Activated CD8-positive, alpha-beta memory T cell treated with anti-CD3 and anti-CD28 coated beads for 36 hours (primary cell): ENCODE data around the gene HDAC1. TPM values are rescaled to one million over a fixed set of nuclear protein-coding genes. Genes with fewer than 3 reads are reported as not detected.
"Not testable (repeated sequence)": the region's sequence is repeated elsewhere in the genome, so short reads cannot be mapped to it uniquely, and the experiment has no call there.

ENCODE experiments used
- CTCF ChIA-PET: fragments of 350-600 bp; sonication (Branson Sonifier 250); formaldehyde crosslinking; loops from one replicate; lab custom pipeline; 2021; ENCODE audit warnings: antibody characterized with exemption; lab: Charles Lee
- POLR2A ChIA-PET: fragments of 350-600 bp; sonication (Branson Sonifier 250); formaldehyde crosslinking; loops from one replicate; lab custom pipeline; 2021; ENCODE audit warnings: antibody characterized with exemption; lab: Charles Lee
- total RNA-seq, 2 experiments: library from RNA; stranded (reverse); gene quantifications; one replicate each; pipeline ENCODE4 v1.2.3, GENCODE V29; 2021

Gene HDAC1
- total RNA-seq, 2 experiments from 2014 or later = 159 to 160 TPM

DNA sequence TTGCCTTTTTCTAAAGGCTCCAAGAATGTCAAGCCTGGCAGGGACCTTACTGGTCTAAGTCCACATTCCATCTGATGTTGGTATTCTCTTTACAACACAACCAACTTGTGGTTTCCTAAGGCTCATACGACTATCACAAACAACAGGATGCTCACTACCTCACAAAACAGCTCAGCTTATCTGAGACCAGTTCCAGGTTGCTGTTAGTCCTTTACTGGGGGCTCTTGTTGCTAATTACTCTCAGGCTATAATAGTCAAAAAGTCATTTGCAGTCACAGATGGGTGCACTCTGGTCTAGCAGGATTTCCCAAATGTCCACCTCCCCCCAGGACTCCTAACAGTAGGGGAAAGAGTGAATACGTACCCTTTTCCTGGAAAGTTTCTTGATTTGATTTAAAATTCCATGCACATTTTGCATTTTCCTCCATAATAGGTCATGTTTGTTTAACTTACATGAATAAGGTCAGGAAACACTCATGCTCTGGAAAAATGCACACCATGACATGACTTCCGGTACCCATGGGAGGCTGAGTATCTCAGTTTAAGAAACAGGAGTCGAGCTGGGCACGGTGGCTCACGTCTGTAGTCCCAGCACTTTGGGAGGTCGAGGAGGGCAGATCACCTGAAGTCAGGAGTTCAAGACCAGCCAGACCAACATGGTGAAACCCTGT lies 24.8 kb upstream of the HDAC1 start:
- ChIA-PET CTCF (interaction anchor here (1.9 to 2.1 kb wide), 2 partner anchors 10 to 17 kb away, joined by 5 read pairs; no protein-coding TSS in a partner anchor), POLR2A (no interaction called here)

- CTCF ChIA-PET = interaction anchor here (2.0 kb wide), 1 partner anchor 55 kb away, joined by 6 read pairs; no protein-coding TSS in a partner anchor
Observed at GRCh38 chr1:32269744-32270143, 22.1 kb upstream of the HDAC1 start.

GRCh38 chr1:32272557-32273390 lies 19.1 kb upstream of the HDAC1 start:
- ChIA-PET CTCF (interaction anchor here (0.7 to 2.1 kb wide), 2 partner anchors 21 to 24 kb away, joined by 4 to 12 read pairs; no protein-coding TSS in a partner anchor), POLR2A (interaction anchor here (0.7 to 0.8 kb wide), 2 partner anchors 19 to 72 kb away, joined by 4 read pairs; partner anchors contain the start of gene CCDC28B)

More at GRCh38 chr1:32269744-32270143, 22.1 kb upstream of the HDAC1 start:
- POLR2A ChIA-PET = interaction anchor here (0.6 to 0.7 kb wide), 2 partner anchors 9 to 21 kb away, joined by 3 to 6 read pairs; no protein-coding TSS in a partner anchor

DNA sequence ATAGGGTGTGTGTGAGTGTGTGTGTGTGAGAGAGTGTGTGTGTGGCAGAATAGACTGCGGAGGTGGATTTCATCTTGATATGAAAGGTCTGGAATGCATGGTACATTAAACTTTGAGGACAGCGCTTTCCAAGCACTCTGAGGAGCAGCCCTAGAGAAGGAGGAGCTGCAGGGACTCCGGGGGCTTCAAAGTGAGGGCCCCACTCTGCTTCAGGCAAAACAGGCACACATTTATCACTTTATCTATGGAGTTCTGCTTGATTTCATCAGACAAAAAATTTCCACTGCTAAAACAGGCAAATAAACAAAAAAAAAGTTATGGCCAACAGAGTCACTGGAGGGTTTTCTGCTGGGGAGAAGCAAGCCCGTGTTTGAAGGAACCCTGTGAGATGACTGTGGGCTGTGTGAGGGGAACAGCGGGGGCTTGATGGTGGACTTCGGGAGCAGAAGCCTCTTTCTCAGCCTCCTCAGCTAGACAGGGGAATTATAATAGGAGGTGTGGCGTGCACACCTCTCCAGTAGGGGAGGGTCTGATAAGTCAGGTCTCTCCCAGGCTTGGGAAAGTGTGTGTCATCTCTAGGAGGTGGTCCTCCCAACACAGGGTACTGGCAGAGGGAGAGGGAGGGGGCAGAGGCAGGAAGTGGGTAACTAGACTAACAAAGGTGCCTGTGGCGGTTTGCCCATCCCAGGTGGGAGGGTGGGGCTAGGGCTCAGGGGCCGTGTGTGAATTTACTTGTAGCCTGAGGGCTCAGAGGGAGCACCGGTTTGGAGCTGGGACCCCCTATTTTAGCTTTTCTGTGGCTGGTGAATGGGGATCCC lies 18.3 kb upstream of the HDAC1 start:
- POLR2A ChIA-PET = interaction anchor here (0.6 to 0.8 kb wide), 4 partner anchors 48 to 262 kb away, joined by 3 to 6 read pairs (median 4); partner anchors contain the start of gene CCDC28B
- CTCF ChIA-PET = interaction anchor here (0.7 to 2.1 kb wide), 2 partner anchors 21 to 24 kb away, joined by 4 to 12 read pairs; no protein-coding TSS in a partner anchor

DNA sequence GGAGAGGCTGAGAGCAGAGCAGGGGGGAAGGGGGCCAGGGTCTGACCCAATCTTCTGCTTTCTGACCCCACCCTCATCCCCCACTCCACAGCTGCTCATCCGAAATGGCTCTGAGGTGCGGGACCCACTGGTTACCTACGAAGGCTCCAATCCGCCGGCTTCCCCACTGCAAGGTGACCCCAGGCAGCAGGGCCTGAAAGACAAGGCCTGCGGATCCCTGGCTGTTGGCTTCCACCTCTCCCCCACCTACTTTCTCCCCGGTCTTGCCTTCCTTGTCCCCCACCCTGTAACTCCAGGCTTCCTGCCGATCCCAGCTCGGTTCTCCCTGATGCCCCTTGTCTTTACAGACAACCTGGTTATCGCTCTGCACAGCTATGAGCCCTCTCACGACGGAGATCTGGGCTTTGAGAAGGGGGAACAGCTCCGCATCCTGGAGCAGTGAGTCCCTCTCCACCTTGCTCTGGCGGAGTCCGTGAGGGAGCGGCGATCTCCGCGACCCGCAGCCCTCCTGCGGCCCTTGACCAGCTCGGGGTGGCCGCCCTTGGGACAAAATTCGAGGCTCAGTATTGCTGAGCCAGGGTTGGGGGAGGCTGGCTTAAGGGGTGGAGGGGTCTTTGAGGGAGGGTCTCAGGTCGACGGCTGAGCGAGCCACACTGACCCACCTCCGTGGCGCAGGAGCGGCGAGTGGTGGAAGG lies 17.1 kb upstream of the HDAC1 start:
- CTCF ChIA-PET = interaction anchor here (0.6 to 2.1 kb wide), 2 partner anchors 26 to 1299 kb away, joined by 3 to 12 read pairs; no protein-coding TSS in a partner anchor
- POLR2A ChIA-PET = no interaction called here

GRCh38 chr1:32275424-32275823 lies 16.5 kb upstream of the HDAC1 start:
- ChIA-PET CTCF (no interaction called here), POLR2A (no interaction called here)

- ChIA-PET POLR2A (no interaction called here), CTCF (interaction anchor here (0.7 to 1.8 kb wide), 3 partner anchors 9 to 27 kb away, joined by 3 to 5 read pairs (median 4); no protein-coding TSS in a partner anchor)
Observed at GRCh38 chr1:32276032-32276782, 15.7 kb upstream of the HDAC1 start.

- POLR2A ChIA-PET = not testable (repeated sequence)
- CTCF ChIA-PET = interaction anchor here (1.2 kb wide), 1 partner anchor 25 kb away, joined by 3 read pairs; no protein-coding TSS in a partner anchor
Observed at GRCh38 chr1:32284777-32285176, 7.1 kb upstream of the HDAC1 start.

DNA sequence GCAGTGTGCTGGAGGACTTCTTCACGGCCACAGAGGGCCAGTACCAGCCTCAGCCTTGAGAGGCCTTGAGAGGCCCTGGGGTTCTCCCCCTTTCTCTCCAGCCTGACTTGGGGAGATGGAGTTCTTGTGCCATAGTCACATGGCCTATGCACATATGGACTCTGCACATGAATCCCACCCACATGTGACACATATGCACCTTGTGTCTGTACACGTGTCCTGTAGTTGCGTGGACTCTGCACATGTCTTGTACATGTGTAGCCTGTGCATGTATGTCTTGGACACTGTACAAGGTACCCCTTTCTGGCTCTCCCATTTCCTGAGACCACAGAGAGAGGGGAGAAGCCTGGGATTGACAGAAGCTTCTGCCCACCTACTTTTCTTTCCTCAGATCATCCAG lies 6.2 kb upstream of the HDAC1 start:
- ChIA-PET POLR2A (no interaction called here), CTCF (no interaction called here)

GRCh38 chr1:32286763-32287162 lies 5.1 kb upstream of the HDAC1 start:
- CTCF ChIA-PET = interaction anchor here (0.7 kb wide), 2 partner anchors 60 to 209 kb away, joined by 3 to 6 read pairs; no protein-coding TSS in a partner anchor
- POLR2A ChIA-PET = no interaction called here

- POLR2A ChIA-PET = interaction anchor here (1.0 kb wide), 1 partner anchor 48 kb away, joined by 4 read pairs; no protein-coding TSS in a partner anchor
Observed at GRCh38 chr1:32289256-32289655, 2.6 kb upstream of the HDAC1 start.

DNA sequence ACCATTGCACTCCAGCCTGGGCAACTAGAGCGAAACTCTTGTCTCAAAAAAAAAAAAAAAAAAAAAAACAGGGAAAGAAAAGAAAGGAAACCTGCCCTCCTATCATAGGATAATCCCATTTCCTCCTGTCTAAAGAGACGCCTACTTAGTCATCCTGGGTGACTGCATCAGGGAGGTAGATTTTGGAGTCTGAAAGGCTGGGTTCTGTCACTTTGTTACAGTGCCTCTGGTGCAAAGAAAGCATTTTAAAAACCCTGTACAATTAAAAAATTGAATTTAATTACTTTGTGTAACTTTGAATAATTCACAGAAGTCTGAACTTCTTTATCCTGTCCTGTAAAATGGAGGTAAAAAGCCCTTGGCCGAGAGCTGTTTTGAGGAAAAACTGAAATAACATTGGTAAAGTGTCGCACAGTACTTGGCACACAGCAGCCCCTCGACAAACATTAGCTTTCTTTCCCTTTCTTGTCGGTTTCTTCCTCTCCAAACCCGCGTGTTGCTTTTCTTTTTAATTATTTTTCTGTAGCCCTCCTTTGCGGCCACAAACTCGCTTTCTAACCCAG lies 657 bp upstream of the HDAC1 start:
- ChIA-PET POLR2A (interaction anchor here (0.6 to 1.8 kb wide), 15 partner anchors 9 to 360 kb away, joined by 3 to 13 read pairs (median 4); partner anchors contain the start of genes LCK, MARCKSL1 and TXLNA), CTCF (interaction anchor here (0.7 to 1.6 kb wide), 8 partner anchors 8 to 85 kb away, joined by 3 to 4 read pairs (median 3); partner anchors contain the start of gene LCK)

More at GRCh38 chr1:32289256-32289655, 2.6 kb upstream of the HDAC1 start:
- CTCF ChIA-PET = no interaction called here

GRCh38 chr1:32298211-32298610 lies 6.3 kb downstream of the HDAC1 start:
- CTCF ChIA-PET = interaction anchor here (0.7 kb wide), 1 partner anchor 111 kb away, joined by 3 read pairs; no protein-coding TSS in a partner anchor

GRCh38 chr1:32299327-32299726 lies 7.4 kb downstream of the HDAC1 start:
- POLR2A ChIA-PET = no interaction called here

More at GRCh38 chr1:32298211-32298610, 6.3 kb downstream of the HDAC1 start:
- POLR2A ChIA-PET = not testable (repeated sequence)

DNA sequence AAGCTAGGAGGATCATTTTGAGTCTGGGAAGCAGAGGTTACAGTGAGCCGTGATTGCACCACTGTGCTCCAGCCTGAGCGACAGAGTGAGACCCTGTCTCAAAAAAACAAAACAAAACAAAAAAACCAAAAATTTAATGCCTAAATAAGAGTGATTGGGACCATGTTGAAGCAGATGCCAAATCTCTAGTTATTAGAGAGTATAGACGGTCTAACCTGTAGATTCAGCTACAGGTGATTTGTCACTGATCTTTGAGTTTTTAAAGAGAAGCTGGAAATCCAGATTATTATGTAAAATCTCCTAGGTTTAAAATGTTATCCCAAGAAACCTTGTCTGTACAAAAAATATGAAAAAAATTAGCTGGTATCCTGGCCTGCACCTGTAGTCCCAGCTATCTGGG lies 11.5 kb downstream of the HDAC1 start:
- ChIA-PET CTCF (no interaction called here), POLR2A (interaction anchor here (0.6 kb wide), 1 partner anchor 51 kb away, joined by 3 read pairs; no protein-coding TSS in a partner anchor)

More at GRCh38 chr1:32299327-32299726, 7.4 kb downstream of the HDAC1 start:
- CTCF ChIA-PET = no interaction called here

DNA sequence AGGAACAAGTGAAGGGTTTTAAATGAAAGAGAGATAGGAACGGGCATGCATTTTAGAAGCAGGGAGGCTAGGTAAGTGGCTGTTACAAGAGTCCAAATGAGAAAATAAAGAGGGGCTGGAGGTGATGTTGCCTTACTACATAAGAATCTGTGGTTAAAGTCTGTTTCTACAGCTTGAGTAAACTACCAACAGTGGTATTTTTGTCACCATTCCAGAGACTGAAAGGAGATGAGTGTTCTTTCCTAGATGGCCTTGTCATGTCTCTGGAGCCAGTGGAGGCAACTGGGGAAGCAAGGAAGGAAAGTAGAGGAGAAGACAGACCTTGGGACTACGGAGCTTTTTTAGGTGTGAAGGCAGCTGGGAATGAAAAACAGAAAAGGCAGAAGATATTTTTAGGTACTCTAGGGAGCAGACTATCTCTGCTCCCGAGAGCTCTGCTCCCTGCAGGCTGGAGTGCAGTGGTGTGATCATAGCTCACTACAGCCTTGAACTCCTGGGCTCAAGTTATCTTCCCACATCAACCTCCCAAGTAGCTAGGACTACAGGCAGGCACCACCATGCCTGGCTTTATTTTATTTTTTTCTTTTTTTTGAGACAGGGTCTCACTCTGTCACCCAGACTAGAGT lies 12.2 kb downstream of the HDAC1 start:
- POLR2A ChIA-PET = interaction anchor here (0.5 to 0.6 kb wide), 4 partner anchors 23 to 55 kb away, joined by 3 to 6 read pairs (median 4); no protein-coding TSS in a partner anchor
- CTCF ChIA-PET = no interaction called here
